GM12891 (cell line): ENCODE results near the gene PTPN22.

Experiments
- DNase-seq: peaks from one replicate; pipeline ENCODE4 v3.0.0; 2011; ENCODE audit warnings: low spot score; ENCODE audit not compliant: insufficient read length
- FAIRE-seq: peaks from 2 replicates; lab custom pipeline; 2011; peaks lifted over from hg19 to GRCh38; lab: Jason Lieb, UNC
- PAX5 ChIP-seq: IDR thresholded peaks from 2 replicates; pipeline ENCODE4 v1.6.1; 2011; ENCODE audit warnings: low read length, moderate library complexity, mild to moderate bottlenecking; ENCODE audit not compliant: insufficient read depth, severe bottlenecking
- POLR2A ChIP-seq: IDR thresholded peaks from 2 replicates; pipeline ENCODE4 v1.6.1; 2011; ENCODE audit warnings: low read depth, low read length, control low read depth
- POLR2AphosphoS5 ChIP-seq: IDR thresholded peaks from 2 replicates; pipeline ENCODE4 v1.6.1; 2011; ENCODE audit warnings: low read depth, low read length, control low read depth
- POU2F2 ChIP-seq: IDR thresholded peaks from 2 replicates; pipeline ENCODE4 v1.6.1; 2011; ENCODE audit warnings: low read depth, mild to moderate bottlenecking, control low read depth, low read length, moderate library complexity
- SPI1 ChIP-seq: IDR thresholded peaks from 2 replicates; pipeline ENCODE4 v1.6.1; 2011; ENCODE audit warnings: low read depth, low read length, control low read depth
- TAF1 ChIP-seq: IDR thresholded peaks from 2 replicates; pipeline ENCODE4 v1.6.1; 2011; ENCODE audit warnings: low read depth, low read length, control low read depth

PTPN22 gene

DNA sequence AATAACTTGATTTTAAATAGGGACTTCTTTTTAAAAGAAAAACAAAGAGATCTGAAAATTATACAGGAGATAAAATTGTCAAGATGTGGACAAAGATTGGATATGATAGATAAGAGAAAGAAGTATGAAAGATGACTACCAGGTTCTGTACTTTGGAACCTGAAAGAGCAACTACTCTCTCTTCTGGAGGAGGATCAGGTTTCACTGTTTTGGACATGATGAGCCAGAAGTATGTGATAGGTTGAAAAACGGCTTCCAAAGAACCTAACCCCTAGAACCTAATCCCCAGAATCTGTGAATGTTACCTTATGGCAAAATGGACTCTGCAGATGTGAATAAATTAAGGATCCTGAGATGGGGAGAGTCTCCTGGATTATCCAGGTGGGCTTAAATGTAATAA lies 85.4 kb downstream of the PTPN22 start:
- TF ChIP-seq PAX5 (no peak), TAF1 (no peak), POLR2AphosphoS5 (no peak), SPI1 (no peak), POU2F2 (no peak), POLR2A (no peak)
- DNase-seq (no peak), FAIRE-seq (no peak)

GRCh38 chr1:113784104-113784779 lies 87.3 kb downstream of the PTPN22 start:
- DNase-seq: no peak
- TF ChIP-seq POLR2AphosphoS5 (no peak), POU2F2 (no peak), TAF1 (no peak), SPI1 (no peak), PAX5 (no peak), POLR2A (no peak)
- FAIRE-seq: peak; percentile 77

DNA sequence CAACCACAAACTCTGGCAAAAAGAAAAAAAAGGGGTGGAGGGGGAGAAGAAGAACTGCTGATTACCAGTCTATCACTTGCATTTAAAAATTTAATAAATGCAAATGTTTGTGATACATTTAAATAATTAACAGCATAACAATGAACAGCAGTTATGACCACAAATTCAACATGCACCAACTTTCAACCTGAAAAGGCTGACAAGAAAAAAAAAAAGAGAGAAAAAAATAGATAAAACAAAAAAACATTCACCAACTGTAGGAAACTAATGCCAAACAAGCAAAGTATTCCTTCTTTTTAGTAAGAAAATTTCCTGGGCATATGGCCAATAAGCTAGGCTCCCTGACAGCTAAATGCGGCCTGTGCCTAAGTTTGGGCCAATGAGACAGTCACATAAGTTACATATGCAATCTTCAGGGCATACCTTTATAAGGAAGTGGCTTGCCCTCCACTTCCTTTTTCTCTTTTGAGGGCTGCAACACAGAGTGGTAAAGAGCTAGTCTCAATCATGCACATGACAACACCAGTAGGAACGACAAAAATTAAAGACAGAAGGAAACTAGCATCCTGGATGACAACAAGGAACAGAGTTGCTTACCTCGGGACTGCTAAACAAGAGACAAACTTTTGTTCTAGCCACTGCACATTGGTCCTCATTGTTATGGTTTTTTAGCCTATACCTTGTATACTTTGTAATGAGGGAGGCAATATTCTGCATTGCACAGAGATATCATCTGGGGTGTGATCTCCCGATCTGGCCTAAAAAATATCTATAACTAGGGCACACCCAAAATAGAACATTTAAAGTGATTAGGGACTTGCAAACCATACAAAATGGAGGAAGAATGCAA lies 88.0 kb downstream of the PTPN22 start:
- peak; percentile 56 for FAIRE-seq
- no peak for DNase-seq
- TF ChIP-seq SPI1: peak; percentile 93
- TF ChIP-seq POLR2A: 0 out of 2 replicates have a peak, but pooled peaks have one; percentile 27
- TF ChIP-seq PAX5: no peak
- TF ChIP-seq TAF1: no peak
- TF ChIP-seq POLR2AphosphoS5: no peak
- TF ChIP-seq POU2F2: no peak

- FAIRE-seq (no peak), DNase-seq (no peak)
- no peak for TF ChIP-seq POLR2AphosphoS5
- no peak for TF ChIP-seq SPI1
- TF ChIP-seq POU2F2: no peak
Measured at GRCh38 chr1:113782406-113782805, 89.1 kb downstream of the PTPN22 start.

DNA sequence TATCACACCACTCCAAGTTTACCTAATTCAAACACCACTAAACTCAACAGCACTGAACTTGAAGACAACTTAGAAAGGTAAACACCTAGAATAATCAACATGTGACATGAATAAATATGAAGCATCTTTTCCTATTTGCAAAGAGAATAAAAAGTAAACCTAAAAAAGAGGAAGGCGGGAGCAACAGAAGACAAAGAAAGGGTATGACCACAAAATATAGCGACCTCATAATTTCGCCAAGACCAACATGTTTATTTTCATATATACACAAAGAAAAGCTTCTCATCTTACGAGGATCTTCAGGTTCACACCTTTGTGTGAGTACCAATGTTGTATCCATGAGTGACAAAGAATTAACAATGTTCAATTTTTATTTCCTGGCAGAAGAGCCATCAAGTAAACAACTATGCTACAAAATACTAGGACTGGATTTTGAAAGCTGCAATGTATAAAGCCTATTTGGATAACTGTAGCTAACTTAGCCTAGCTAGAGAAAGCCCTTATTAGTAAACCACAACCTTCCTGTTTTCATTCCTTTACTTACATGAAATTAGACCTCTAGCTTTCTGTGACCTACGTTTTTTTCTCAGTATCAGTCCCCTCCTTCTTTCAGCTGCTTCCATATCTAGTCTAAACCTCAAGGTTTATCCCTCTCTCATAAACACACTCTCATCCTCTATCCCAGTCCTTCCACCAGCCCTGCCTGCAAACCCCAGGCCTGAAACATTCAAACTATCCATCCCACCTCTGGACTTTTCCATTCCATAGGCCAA lies 91.0 kb downstream of the PTPN22 start:
- TF ChIP-seq POLR2A: no peak
- no peak for TF ChIP-seq POLR2AphosphoS5
- TF ChIP-seq SPI1: peak; percentile 55
- no peak for TF ChIP-seq PAX5
- no peak for TF ChIP-seq POU2F2
- no peak for TF ChIP-seq TAF1
- DNase-seq (no peak), FAIRE-seq (no peak)

DNA sequence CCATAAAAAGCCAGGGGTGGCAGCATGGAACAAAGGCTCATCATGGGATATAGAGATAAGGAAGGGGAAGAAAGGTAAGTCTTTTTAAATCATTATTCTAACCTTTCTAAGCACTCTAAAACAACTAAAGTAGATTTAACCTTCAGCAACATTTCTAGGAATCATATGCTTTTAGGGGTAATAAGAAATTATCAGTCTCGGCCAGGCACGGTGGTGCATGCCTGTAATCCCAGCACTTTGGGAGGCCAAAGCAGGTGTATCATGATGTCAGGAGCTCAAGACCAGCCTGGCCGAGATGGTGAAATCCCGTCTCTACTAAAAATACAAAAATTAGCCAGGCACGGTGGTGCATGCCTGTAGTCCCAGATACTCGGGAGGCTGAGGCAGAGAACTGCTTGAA lies 92.0 kb downstream of the PTPN22 start:
- TF ChIP-seq TAF1 (no peak), POU2F2 (no peak), SPI1 (no peak), PAX5 (no peak), POLR2A (no peak), POLR2AphosphoS5 (no peak)
- no peak for DNase-seq
- FAIRE-seq: no peak

- FAIRE-seq (no peak), DNase-seq (no peak)
- TF ChIP-seq POLR2AphosphoS5 (no peak), TAF1 (no peak), SPI1 (no peak), POU2F2 (no peak), POLR2A (no peak), PAX5 (no peak)
Measured at GRCh38 chr1:113777561-113777960, 94.0 kb downstream of the PTPN22 start.

DNA sequence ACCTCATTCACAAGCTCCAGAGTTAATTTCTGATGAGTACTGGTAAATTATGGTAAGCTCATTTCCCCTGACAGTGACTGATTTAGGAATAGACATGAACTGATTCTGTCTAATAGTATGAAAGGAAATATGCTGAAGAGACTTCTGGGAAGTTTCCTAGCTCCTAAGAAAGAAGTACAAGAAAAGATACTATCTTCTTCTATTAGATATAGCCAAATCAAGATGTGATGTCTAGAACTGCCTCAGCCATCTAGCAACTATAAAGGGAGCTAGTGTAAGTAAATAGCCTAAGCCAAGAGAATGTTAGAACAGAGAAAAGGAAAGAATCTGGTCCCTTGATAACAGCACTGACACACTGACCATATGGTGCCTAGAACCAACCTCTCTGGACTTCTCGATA lies 101.5 kb downstream of the PTPN22 start:
- DNase-seq: no peak
- TF ChIP-seq PAX5 (no peak), POLR2A (no peak), POLR2AphosphoS5 (no peak), SPI1 (no peak), TAF1 (no peak)
- peak; percentile 9 for FAIRE-seq

DNA sequence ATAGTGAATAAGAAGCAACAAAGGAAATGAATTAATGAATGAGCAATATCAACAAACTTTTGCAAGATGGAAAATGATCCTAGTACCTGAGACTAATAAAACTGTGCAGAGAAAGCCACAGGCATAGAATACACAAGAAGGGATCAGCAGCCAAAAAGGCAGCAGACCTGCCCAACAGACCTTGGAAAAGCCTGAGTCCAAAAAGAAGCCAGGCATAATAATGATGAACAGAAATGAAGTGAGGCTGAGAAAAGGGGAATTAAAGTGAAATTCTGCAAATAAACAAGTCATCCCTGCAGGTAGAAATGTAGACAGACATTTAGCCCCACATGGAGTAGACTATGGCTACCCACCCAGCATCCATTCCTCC lies 101.9 kb downstream of the PTPN22 start:
- no peak for TF ChIP-seq PAX5
- no peak for TF ChIP-seq TAF1
- no peak for TF ChIP-seq POU2F2
- no peak for TF ChIP-seq POLR2AphosphoS5
- TF ChIP-seq SPI1: no peak
- TF ChIP-seq POLR2A: no peak
- FAIRE-seq: no peak
- DNase-seq: no peak
